ENCODE data around the gene SYF2. TPM values are rescaled to one million over a fixed set of nuclear protein-coding genes. Genes with fewer than 3 reads are reported as not detected.

Gene SYF2
- total and polyA plus RNA-seq, 2 of the 13 experiments (the other 11 are each of a cell fraction or from before 2014, with no cell fraction given) = 17.8 to 34.1 TPM

DNA sequence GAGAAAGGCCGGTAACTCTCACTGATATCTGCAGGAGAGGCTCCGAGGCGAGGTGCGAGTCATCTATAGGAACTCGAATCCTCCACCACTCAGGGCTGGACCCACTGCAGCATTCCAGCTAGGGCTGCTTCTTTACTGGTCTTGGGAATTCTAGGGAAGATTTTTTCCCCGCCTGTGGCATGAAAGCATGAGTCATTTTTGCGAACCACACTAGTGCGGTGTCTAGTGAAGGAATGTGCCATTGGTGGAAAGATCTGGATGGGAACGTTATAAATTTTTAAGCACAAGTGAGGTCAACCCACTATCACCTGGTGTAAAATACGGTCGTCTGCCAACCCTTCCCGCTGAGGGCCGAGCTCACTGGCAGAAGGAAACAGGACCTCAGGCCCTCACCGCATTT is 49.7 kb downstream of the SYF2 start:
- WGBS (ENCODE audit: low lambda C conversion rate) = 85% methylated on average over 14 of the region's 14 CpGs

DNA sequence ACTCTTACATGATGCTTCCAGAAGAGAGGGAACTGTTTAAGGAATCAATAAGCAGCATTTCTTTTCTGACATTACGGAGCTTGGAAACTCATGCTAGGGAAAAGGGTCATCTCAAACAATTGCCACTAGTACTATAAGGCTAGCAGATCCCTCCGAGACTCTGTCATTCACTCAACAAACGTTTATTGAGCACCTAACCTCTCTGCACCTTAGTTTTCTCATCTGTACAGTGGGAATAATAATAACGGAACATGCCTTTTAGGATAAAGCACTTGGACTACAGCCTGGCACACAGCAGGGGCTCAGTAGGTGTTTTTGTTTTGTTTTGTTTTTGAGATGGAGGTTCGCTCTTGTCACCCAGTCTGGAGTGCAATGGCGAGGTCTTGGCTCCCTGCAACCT is 51.3 kb downstream of the SYF2 start:
- TF ChIP-seq ZNF75D (CRISPR knock-in tag; IDR thresholded peaks at IDR 0.05; ENCODE audit: borderline replicate concordance) = no peak
- TF ChIP-seq ZMYM3 (CRISPR knock-in tag; IDR thresholded peaks at IDR 0.05) = 0 out of 2 replicates have a peak, but pooled peaks have one; percentile 45
- no peak for TF ChIP-seq NBN (conservative IDR thresholded peaks at IDR 0.05)
- peak; percentile 44 for TF ChIP-seq ZNF629 (CRISPR knock-in tag; conservative IDR thresholded peaks at IDR 0.05)
- H3K79me2 ChIP-seq (ENCODE audit: insufficient read depth, low read length) = no peaks in the 10 kb centered on the region
- no peak overlapping the region for H2AFZ ChIP-seq (ENCODE audit: low read length)
- no peaks in the 10 kb centered on the region for H3K27me3 ChIP-seq (ENCODE audit: control insufficient read depth in 1 of 2, insufficient read depth in 2 of 2, low read length in 2 of 2)
- H4K20me1 ChIP-seq (ENCODE audit: insufficient read depth, low read length) = no peaks in the 10 kb centered on the region
- WGBS (ENCODE audit: low lambda C conversion rate) = 82% methylated on average over 6 of the region's 6 CpGs
- no peak overlapping the region for H3K9ac ChIP-seq (ENCODE audit: insufficient read depth, low read depth, low read length)
- H3K4me1 ChIP-seq (ENCODE audit: insufficient read depth, low read length) = peaks cover 11% of the 10 kb centered on the region
- intact Hi-C loops (cut with micrococcal nuclease; ENCODE audit: unreplicated experiment) (no loop called here), in situ Hi-C loops (cut with HindIII; ENCODE audit: extremely low pct_ligation_motif_present, low pct_unique_long_range_greater_than_20kb) (no loop called here)
- no peaks in the 10 kb centered on the region for H3K9me3 ChIP-seq (ENCODE audit: low read length)
- H3K4me2 ChIP-seq (ENCODE audit: low read depth, low read length) = no peak overlapping the region
- BruUV-seq (replicated peaks) = no TSS peak
- H3K27ac ChIP-seq (ENCODE audit: extremely low read length, insufficient read depth, low read length) = no peak overlapping the region
- DNase-seq (ENCODE audit: low spot score) (no peak), FAIRE-seq (no peak), ATAC-seq (no peak)
- H3K36me3 ChIP-seq (replicated peaks in 1 of 2; ENCODE audit: control insufficient read depth in 1 of 2, insufficient read depth in 2 of 2, low read length in 2 of 2) = no peaks in the 10 kb centered on the region
- POLR2A ChIA-PET = no interaction called here
- no peak overlapping the region for H3K4me3 ChIP-seq (replicated peaks in 1 of 3; ENCODE audit: insufficient read depth in 1 of 3, low read depth in 2 of 3, low read length in 3 of 3)
- CTCF ChIA-PET (ENCODE audit: low intra/inter-chr PET ratio, low total read pairs) = no interaction called here

More for the DNA sequence above, 49.7 kb downstream of the SYF2 start:
- CTCF ChIA-PET (ENCODE audit: low intra/inter-chr PET ratio, low total read pairs) = no interaction called here
- no peaks in the 10 kb centered on the region for H3K9me3 ChIP-seq (ENCODE audit: low read length)
- TF ChIP-seq FOXJ3 (CRISPR knock-in tag; IDR thresholded peaks at IDR 0.05; ENCODE audit: borderline replicate concordance) (no peak), ZNF616 (CRISPR knock-in tag; IDR thresholded peaks at IDR 0.05; ENCODE audit: low read depth) (no peak)
- TF ChIP-seq, protein P1, sequence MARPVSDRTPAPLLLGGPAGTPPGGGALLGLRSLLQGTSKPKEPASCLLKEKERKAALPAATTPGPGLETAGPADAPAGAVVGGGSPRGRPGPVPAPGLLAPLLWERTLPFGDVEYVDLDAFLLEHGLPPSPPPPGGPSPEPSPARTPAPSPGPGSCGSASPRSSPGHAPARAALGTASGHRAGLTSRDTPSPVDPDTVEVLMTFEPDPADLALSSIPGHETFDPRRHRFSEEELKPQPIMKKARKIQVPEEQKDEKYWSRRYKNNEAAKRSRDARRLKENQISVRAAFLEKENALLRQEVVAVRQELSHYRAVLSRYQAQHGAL (CRISPR knock-in tag; IDR thresholded peaks at IDR 0.05; ENCODE audit: not compliant biosample characterization) = no peak
- H2AFZ ChIP-seq (ENCODE audit: low read length) = no peak overlapping the region
- H3K79me2 ChIP-seq (ENCODE audit: insufficient read depth, low read length) = no peaks in the 10 kb centered on the region
- FAIRE-seq (no peak), DNase-seq (ENCODE audit: low spot score) (no peak), ATAC-seq (no peak)
- H3K27me3 ChIP-seq (ENCODE audit: control insufficient read depth in 1 of 2, insufficient read depth in 2 of 2, low read length in 2 of 2) = no peaks in the 10 kb centered on the region
- H3K27ac ChIP-seq (ENCODE audit: extremely low read length, insufficient read depth, low read length) = no peak overlapping the region
- intact Hi-C loops (cut with micrococcal nuclease; ENCODE audit: unreplicated experiment) (no loop called here), in situ Hi-C loops (cut with HindIII; ENCODE audit: extremely low pct_ligation_motif_present, low pct_unique_long_range_greater_than_20kb) (no loop called here)
- H3K36me3 ChIP-seq (replicated peaks in 1 of 2; ENCODE audit: control insufficient read depth in 1 of 2, insufficient read depth in 2 of 2, low read length in 2 of 2) = no peaks in the 10 kb centered on the region
- POLR2A ChIA-PET = interaction anchor here (0.8 kb wide), 1 partner anchor 15 kb away, joined by 4 read pairs; no protein-coding TSS in a partner anchor
- no peak overlapping the region for H3K4me2 ChIP-seq (ENCODE audit: low read depth, low read length)
- H4K20me1 ChIP-seq (ENCODE audit: insufficient read depth, low read length) = no peaks in the 10 kb centered on the region
- no TSS peak for BruUV-seq (replicated peaks)
- H3K4me3 ChIP-seq (replicated peaks in 1 of 3; ENCODE audit: insufficient read depth in 1 of 3, low read depth in 2 of 3, low read length in 3 of 3) = no peak overlapping the region
- no peak overlapping the region for H3K9ac ChIP-seq (ENCODE audit: insufficient read depth, low read depth, low read length)
- peaks cover 22% of the 10 kb centered on the region for H3K4me1 ChIP-seq (ENCODE audit: insufficient read depth, low read length)

Measured in HepG2 (cell line).